Retinal pigment epithelial cell (primary cell): ENCODE measurements around the gene PRRT1.

Experiments used
- DNase-seq: peaks from one replicate; pipeline ENCODE4 v3.0.0-alpha.2; 2010; ENCODE audit warnings: low read depth
- H3K4me3 ChIP-seq: 2 replicates; pipeline ENCODE4 v1.5.1; 2011; ENCODE audit warnings: mild to moderate bottlenecking, low read length, control low read depth, moderate library complexity
- TF ChIP-seq, protein P1 (sequence below): conservative IDR thresholded peaks from 2 replicates; pipeline ENCODE4 v1.5.1; 2011; ENCODE audit warnings: low read depth, low read length, control low read depth, inconsistent platforms

PRRT1 gene

DNA sequence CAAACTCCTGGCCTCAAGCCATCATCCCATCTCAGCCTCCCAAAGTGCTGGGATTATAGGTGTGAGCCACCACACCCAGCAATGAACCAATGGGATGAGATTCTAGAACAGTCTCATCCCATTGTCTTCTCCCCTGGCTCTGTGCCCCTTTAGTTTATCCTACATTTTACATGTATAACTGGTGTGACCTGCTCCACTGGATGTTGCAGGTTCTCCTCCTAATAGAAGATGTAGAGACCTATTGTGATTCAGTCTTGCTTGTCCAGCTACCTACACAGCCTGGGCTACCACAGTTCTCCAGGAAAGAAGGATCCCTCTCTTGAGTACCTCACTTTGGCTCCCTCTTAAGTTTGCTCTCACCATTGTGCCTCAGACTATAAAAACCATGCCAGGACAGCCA, 19.6 kb downstream of the PRRT1 start:
- TF ChIP-seq, protein P1, sequence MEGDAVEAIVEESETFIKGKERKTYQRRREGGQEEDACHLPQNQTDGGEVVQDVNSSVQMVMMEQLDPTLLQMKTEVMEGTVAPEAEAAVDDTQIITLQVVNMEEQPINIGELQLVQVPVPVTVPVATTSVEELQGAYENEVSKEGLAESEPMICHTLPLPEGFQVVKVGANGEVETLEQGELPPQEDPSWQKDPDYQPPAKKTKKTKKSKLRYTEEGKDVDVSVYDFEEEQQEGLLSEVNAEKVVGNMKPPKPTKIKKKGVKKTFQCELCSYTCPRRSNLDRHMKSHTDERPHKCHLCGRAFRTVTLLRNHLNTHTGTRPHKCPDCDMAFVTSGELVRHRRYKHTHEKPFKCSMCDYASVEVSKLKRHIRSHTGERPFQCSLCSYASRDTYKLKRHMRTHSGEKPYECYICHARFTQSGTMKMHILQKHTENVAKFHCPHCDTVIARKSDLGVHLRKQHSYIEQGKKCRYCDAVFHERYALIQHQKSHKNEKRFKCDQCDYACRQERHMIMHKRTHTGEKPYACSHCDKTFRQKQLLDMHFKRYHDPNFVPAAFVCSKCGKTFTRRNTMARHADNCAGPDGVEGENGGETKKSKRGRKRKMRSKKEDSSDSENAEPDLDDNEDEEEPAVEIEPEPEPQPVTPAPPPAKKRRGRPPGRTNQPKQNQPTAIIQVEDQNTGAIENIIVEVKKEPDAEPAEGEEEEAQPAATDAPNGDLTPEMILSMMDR, result no peak
- DNase-seq, result no peak
- no peak overlapping the region for H3K4me3 ChIP-seq

DNA sequence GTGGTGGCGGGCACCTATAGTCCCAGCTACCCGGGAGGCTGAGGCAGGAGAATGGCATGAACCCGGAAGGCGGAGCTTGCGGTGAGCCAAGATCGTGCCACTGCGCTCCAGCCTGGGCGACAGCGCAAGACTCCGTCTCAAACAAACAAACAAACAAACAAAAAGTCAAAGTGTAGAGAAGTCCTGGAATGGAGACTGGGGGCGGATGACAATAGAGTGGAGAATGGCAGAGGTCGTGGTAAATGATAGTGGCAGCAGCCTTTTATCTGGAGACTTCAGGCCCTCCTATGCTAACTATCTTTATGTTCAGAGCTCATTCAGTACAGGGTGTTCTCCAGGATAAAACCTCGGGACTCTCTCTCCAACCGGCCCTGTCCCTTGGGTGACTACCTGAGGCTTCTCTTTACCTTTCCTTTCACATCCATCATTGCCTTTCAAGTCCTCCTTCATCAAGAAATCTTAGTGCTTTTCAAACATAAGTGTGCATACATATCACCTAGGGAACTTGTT, 20.2 kb downstream of the PRRT1 start:
- no peak overlapping the region for H3K4me3 ChIP-seq
- no peak for DNase-seq
- TF ChIP-seq, protein P1, result no peak

DNA sequence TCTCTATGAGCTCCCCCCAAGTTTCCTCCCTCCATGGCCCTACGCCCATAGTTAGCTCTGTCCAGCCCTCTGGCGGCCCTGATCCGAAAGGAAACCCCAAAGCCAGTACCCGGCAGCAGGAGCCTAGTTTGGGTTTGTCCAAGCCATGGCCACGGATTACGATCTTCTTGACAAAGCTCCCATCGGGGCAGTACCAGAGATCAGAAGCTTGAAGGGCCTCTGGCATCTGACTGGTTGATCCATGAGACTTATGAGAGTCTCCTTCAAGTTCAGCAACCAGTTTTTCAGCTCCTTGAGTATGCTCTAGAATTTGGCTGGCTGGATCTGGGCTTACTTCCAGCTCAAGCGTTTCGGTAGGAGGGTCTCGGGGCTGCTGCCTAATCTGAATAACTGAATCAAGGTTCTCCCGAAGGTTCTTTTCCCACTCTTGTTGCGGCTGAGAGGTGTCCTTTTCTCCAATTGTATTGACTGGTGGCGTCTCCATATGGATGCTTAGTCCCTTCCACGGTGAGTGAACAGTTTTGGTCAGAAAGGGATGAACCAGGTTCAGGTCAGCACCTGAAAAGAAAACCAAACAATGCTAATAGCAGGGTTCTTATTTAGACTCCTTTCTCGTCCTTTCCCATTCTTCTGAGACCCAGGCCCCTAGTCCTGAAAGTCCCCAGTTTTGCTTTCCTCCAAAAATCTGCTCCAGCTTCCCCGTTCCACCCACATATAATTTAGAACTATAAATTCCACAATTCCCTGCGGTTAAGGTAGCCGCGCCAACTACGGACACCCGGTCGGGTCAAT, 22.2 kb downstream of the PRRT1 start:
- peak overlapping the region; percentile 79 for H3K4me3 ChIP-seq
- TF ChIP-seq, protein P1, result no peak
- DNase-seq, result no peak

DNA sequence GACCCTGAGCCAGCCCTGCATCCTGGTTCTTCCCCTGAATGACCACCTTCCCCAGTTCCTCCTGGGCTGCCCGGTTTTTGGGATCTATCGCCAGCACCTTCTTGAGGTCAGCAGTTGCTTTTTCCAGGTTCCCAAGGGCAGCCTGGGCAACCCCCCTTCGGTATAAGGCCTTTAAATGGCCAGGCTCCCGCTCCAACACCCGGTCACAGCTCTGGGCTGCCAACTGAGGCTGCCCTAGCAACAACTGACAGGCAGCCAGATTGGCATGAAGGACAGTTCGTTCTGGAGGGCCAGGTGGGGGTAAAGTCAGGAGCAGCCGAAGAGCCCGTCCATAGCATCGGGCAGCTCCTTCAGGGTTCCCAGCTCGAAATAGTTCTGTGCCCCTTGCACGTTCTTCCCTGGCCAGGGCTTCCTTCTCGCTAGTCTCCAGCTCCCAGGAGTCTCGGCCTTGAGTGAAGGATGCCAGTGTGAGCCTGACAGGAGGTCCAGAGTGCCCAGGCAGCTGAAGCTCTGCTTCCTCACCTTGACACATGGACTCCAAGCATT, 22.9 kb downstream of the PRRT1 start:
- no peak for DNase-seq

DNA sequence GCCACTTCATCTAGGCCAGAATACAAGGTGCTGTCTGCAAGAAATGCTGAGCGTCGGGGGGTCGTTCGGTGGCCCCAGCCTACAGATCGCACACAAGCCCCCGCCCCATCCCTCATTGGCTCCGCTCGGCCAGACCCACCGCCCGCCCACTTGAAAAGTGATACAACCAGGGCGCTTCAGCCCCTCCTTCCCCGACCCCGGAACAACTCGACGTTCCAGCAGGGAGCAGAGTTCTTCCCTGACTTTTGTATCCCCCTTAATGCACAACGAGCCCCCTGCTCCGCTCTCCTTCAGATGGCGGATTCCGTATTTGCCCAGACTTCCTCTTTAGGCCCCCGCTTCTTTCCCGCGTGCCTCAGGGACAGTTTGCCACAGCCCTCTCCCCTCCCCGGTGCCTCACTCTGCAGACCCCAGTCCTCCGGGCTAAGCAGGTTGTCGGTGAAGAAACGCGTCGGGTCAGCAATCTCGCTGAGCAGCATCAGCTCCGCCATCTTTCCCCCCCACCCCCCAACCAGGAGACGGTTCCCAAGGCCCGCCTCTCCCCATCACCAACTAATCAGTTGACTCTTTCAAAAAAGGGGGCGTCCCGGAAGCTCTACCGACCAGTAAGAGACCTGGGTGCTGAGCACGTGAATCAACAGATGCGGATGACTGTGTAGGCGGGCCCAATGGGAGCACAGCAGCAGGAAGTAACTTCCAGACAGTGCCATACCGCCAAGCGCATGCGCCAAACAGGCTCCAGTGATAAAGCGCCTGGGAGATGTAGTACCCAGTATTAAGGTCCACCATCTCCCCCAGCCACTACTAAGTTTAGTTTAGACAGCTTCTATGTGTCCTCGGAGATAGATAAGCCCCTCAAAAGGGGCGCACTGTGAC, 23.8 kb downstream of the PRRT1 start, which contains the start of gene ATF6B:
ATF6B (minus strand) TSS at position 530 of the 876 bp plus-strand sequence; CDS start at position 491, 39 bp downstream.
- peak within 1 kb of the TSS; percentile 100 for H3K4me3 ChIP-seq
- TF ChIP-seq, protein P1, result no peak
- DNase-seq, result peak; percentile 99

More for the DNA sequence above, 22.9 kb downstream of the PRRT1 start:
- peak overlapping the region; percentile 23 for H3K4me3 ChIP-seq
- TF ChIP-seq, protein P1, result no peak

DNA sequence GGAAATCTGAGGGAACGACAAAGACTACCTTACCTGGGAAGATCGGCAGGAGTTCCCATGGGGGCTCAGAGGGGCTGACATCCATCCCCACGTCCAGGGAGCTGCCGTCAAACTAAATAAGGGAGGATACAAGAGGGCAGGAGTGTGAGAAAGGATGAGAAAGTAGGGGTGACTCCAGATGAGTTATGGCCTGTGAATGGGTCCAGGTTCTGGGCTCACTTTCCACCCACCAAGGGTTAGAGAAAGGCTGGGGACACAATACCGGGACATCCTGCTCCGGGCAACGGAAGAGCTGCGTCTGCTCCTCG, 24.4 kb downstream of the PRRT1 start:
- TF ChIP-seq, protein P1, result no peak
- H3K4me3 ChIP-seq, result peak overlapping the region; percentile 100
- no peak for DNase-seq
